Tibial artery (tissue), 4 donors: ENCODE data around the gene C10orf67.

ENCODE experiments used
- DNase-seq, 2 donors: peaks; one replicate each; pipeline ENCODE4 v3.0.0-alpha.2; 2019
- H3K27ac ChIP-seq, 2 donors: fragments of 200-600 bp; sonication (generic) in 1 of 2; 1 replicate in 1 of 2; 2 replicates in 1 of 2; pipeline ENCODE4 v1.5.1; 2018 to 2019; ENCODE audit warnings: mild to moderate bottlenecking in 1 of 2
- H3K27me3 ChIP-seq, 2 donors: fragments of 200-600 bp; sonication (generic) in 1 of 2; one replicate each; pipeline versions ENCODE4 v1.5.1 to v1.6.0; 2016 to 2019
- H3K36me3 ChIP-seq, 3 donors: fragments of 200-600 bp; sonication (generic) in 2 of 3; one replicate each; pipeline ENCODE4 v1.5.1; 2016 to 2019; ENCODE audit warnings: mild to moderate bottlenecking in 2 of 3
- H3K4me1 ChIP-seq, 4 donors: fragments of 200-600 bp; sonication (generic) in 2 of 4; 1 replicate in 3 of 4; 2 replicates in 1 of 4; pipeline ENCODE4 v1.5.1; 2016 to 2019
- H3K4me3 ChIP-seq, 2 donors: fragments of 200-600 bp; sonication (generic) in 1 of 2; 1 replicate in 1 of 2; 2 replicates in 1 of 2; pipeline ENCODE4 v1.5.1; 2018 to 2019; ENCODE audit warnings: mild to moderate bottlenecking in 2 of 2
- H3K9me3 ChIP-seq, 3 donors: fragments of 200-600 bp; sonication (generic) in 1 of 3; one replicate each; pipeline ENCODE4 v1.5.1; 2016 to 2019
- intact Hi-C: fragments of 100-400 bp; cut with DNase I; formaldehyde crosslinking; loops from one replicate; pipeline ENCODE4 v1.15.0; 2023; ENCODE audit warnings: low total_unique reads
- TF ChIP-seq, protein P1 (sequence below), 2 experiments: fragments of 200-600 bp in 1 of 2; fragments of 450-650 bp in 1 of 2; IDR thresholded peaks; one replicate each; pipeline ENCODE4 v1.5.1; 2017 to 2019; ENCODE audit warnings: antibody characterized with exemption in 2 of 2, mild to moderate bottlenecking in 1 of 2, moderate library complexity in 1 of 2

C10orf67 gene

DNA sequence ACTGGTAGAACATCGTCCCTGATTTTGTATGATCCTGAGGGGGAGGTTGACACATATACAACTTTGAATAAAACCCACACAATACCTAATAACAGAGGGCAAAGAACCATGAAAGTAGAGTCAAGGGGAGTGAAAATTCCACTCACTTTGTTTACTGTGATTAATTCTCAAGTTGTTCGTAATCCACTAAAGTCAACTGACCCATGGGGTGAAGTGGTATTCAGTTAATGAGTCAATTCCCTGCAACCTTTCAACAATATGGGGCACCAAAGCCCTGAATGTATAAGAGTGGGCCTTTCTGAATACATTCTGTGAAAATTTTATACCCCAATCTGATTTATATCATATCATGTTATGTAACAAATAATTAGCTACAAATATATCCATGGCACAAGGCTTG is 39.0 kb upstream of the C10orf67 start:
- TF ChIP-seq, protein P1, sequence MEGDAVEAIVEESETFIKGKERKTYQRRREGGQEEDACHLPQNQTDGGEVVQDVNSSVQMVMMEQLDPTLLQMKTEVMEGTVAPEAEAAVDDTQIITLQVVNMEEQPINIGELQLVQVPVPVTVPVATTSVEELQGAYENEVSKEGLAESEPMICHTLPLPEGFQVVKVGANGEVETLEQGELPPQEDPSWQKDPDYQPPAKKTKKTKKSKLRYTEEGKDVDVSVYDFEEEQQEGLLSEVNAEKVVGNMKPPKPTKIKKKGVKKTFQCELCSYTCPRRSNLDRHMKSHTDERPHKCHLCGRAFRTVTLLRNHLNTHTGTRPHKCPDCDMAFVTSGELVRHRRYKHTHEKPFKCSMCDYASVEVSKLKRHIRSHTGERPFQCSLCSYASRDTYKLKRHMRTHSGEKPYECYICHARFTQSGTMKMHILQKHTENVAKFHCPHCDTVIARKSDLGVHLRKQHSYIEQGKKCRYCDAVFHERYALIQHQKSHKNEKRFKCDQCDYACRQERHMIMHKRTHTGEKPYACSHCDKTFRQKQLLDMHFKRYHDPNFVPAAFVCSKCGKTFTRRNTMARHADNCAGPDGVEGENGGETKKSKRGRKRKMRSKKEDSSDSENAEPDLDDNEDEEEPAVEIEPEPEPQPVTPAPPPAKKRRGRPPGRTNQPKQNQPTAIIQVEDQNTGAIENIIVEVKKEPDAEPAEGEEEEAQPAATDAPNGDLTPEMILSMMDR (IDR thresholded peaks at IDR 0.05): no peak

DNA sequence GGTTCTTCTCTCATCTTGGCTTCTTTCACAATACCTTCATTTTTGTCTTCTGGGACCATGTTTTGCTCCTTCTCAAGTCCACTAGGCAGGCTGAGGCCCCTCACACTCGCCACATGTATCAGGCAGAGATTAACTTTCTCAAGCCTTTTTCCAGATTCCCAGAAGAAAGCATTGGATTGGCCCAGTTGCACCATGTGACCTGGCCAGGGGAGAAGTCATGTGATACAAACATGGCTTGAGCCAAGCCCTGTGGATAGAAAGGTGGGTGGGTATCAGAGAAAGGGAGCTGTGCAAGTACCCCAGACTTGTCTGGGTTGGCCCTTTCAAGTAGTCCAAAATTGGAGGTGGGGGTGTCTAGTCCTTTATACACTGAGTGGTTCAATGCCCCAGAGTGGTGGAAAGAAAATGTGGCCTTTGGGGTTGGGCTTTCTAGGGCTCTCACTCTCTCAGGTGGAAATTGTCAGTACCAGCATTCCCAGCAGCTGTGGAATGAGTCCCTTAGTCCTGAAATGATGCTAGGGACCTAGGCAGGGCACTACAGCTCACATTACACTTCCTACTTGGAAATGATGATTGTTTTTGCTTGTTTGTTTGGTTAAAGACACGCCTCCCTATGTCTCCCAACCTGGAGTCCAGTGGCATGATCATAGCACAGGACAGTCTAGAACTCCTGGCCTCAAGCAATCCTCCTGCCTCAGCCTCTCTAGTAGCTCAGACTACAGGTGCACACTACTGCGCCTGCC is 36.9 kb upstream of the C10orf67 start:
- intact Hi-C loops: no loop called here
- Histone ChIP-seq H3K36me3 (no peaks in the 10 kb centered on the region), H3K27ac (no peak overlapping the region), H3K27me3 (no peaks in the 10 kb centered on the region), H3K4me3 (no peak overlapping the region), H3K9me3 (no peaks in the 10 kb centered on the region), H3K4me1 (no peaks in the 10 kb centered on the region)
- no peak for DNase-seq
- TF ChIP-seq, protein P1 (IDR thresholded peaks at IDR 0.05): no peak

More for the DNA sequence above, 39.0 kb upstream of the C10orf67 start:
- Histone ChIP-seq H3K9me3 (no peaks in the 10 kb centered on the region), H3K4me3 (no peak overlapping the region), H3K27me3 (no peaks in the 10 kb centered on the region), H3K27ac (no peak overlapping the region), H3K4me1 (no peaks in the 10 kb centered on the region), H3K36me3 (no peaks in the 10 kb centered on the region)
- no peak for DNase-seq
- intact Hi-C loops: no loop called here

DNA sequence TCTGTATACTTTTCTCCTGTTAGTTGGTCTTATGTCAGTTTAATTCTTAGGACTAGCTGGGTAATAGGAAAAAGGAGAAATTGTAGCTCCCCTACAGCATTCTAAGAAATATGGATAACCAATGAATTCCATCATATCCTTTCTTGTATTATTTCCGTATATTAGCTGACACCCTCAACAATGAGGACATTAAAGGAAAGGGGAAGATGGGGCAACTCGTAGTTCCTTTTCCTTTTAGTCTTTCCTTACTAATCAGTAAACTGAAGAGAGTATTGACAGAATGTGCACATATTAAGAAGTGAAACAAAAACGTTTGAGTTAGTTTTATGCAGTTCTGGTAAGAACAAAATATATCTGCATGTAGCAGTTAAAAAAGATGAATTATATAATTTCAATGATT is 35.1 kb upstream of the C10orf67 start:
- H3K27me3 ChIP-seq: no peaks in the 10 kb centered on the region
- H3K4me3 ChIP-seq: no peak overlapping the region
- no peak for DNase-seq
- TF ChIP-seq, protein P1 (IDR thresholded peaks at IDR 0.05): no peak
- H3K36me3 ChIP-seq: no peaks in the 10 kb centered on the region
- intact Hi-C loops: no loop called here
- H3K27ac ChIP-seq: no peak overlapping the region
- no peaks in the 10 kb centered on the region for H3K9me3 ChIP-seq
- H3K4me1 ChIP-seq: no peaks in the 10 kb centered on the region

DNA sequence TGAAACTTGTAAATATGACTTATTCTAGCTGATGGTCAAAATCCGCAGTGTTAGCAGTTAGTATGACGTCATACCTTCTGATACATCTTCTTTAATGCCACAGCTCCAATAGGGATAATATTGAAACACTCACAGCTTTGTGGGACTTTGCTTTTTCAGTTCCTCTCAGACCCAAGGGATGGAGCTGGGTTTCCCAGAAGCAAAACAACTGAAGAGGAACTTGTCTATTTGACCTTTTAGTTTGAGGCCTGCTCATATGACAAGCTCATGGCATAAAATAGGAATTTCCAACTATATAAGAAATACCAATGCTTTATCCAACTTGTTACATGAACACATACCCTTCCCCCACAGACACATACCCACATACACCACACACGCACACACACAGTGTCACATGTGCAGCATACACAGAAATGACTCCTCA is 31.6 kb upstream of the C10orf67 start:
- H3K9me3 ChIP-seq: no peaks in the 10 kb centered on the region
- no peaks in the 10 kb centered on the region for H3K27me3 ChIP-seq
- no peaks in the 10 kb centered on the region for H3K36me3 ChIP-seq
- intact Hi-C loops: no loop called here
- H3K4me1 ChIP-seq: no peaks in the 10 kb centered on the region
- no peak for DNase-seq
- TF ChIP-seq, protein P1 (IDR thresholded peaks at IDR 0.05): no peak
- no peak overlapping the region for H3K4me3 ChIP-seq
- no peak overlapping the region for H3K27ac ChIP-seq

DNA sequence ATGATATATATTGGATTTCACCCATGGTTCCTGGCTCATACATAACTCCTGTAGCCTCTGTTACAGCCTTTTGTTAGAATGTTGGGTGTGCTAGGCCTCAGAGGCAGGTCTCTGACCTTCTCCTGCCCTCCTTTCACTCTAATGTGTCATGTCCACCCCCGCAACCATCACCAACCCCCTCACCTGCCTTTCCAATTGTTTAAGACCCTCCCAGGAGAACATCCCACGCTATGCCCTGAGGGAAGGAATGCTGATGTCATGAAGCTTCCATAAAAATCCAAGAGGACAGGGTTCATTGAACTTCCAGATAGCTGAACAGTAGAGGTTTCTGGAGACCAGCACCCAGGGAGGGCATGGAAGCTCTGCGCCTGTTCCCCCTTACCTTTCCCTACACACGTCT is 30.8 kb upstream of the C10orf67 start:
- Histone ChIP-seq H3K4me1 (no peaks in the 10 kb centered on the region), H3K4me3 (no peak overlapping the region), H3K27me3 (no peaks in the 10 kb centered on the region), H3K9me3 (no peaks in the 10 kb centered on the region), H3K36me3 (no peaks in the 10 kb centered on the region), H3K27ac (no peak overlapping the region)
- no peak for DNase-seq
- intact Hi-C loops: no loop called here
- TF ChIP-seq, protein P1 (IDR thresholded peaks at IDR 0.05): no peak
